A549 (cell line): ENCODE results near the gene MYH13. TPM values are rescaled to one million over a fixed set of nuclear protein-coding genes. Genes with fewer than 3 reads are reported as not detected.
A peak's percentile ranks its signal among the peaks of the same experiment; 100 is the strongest.

ENCODE experiments used
- ATAC-seq, 2 experiments: fragments of 200-7000 bp in 1 of 2; fragments of >200 bp in 1 of 2; cut with Nextera tagmentation in 1 of 2; cut with Tn5 transposase in 1 of 2; 3 replicates each; pipeline versions ENCODE4 v1.8.0 to v1.9.1; 2018 to 2020; ENCODE audit warnings: mild to moderate bottlenecking in 1 of 2, moderate library complexity in 1 of 2
- CTCF ChIA-PET: fragments of 300-600 bp; sonication (Branson Sonifier 250); formaldehyde crosslinking; extraction: SDS; loops from one replicate; lab custom pipeline; 2021; ENCODE audit warnings: antibody characterized with exemption, inconsistent platforms; lab: Yijun Ruan, JAX
- POLR2A ChIA-PET: fragments of 350-600 bp; formaldehyde crosslinking; extraction: SDS; loops from one replicate; lab custom pipeline; 2021; ENCODE audit warnings: antibody characterized with exemption, inconsistent platforms; lab: Yijun Ruan, JAX
- DNase-seq, 2 experiments: peaks; one replicate each; pipeline versions ENCODE4 v3.0.0 to v3.0.0-alpha.2; 2011 to 2016; ENCODE audit warnings: low read depth in 1 of 2, low spot score in 1 of 2
- FAIRE-seq: peaks from 2 replicates; lab custom pipeline; 2011; peaks lifted over from hg19 to GRCh38; lab: Jason Lieb, UNC
- H3K27ac ChIP-seq, 2 experiments: fragments of >200 bp; sonication (Bioruptor Twin); formaldehyde crosslinking; 3 replicates each; pipeline ENCODE4 v1.5.1; 2016 to 2017
- H3K4me1 ChIP-seq: fragments of >200 bp; sonication (Bioruptor Twin); formaldehyde crosslinking; 3 replicates; pipeline ENCODE4 v1.6.1; 2016
- H3K4me2 ChIP-seq: fragments of >200 bp; sonication (Bioruptor Twin); formaldehyde crosslinking; 3 replicates; pipeline ENCODE4 v1.6.1; 2016
- H3K4me3 ChIP-seq: fragments of >200 bp; sonication (Bioruptor Twin); formaldehyde crosslinking; 3 replicates; pipeline ENCODE4 v1.5.1; 2016
- H3K9me3 ChIP-seq: fragments of >200 bp; sonication (Bioruptor Twin); formaldehyde crosslinking; 3 replicates; pipeline ENCODE4 v1.6.1; 2016
- GATA3 ChIP-seq: IDR thresholded peaks from 2 replicates; pipeline ENCODE4 v1.6.1; 2012; ENCODE audit warnings: borderline replicate concordance
- KDM1A ChIP-seq: fragments of 200-600 bp; sonication (generic); IDR thresholded peaks from 2 replicates; pipeline ENCODE4 v1.6.1; 2016; ENCODE audit warnings: low read depth, mild to moderate bottlenecking
- REST ChIP-seq: fragments of 200-600 bp; sonication (generic); IDR thresholded peaks from 2 replicates; pipeline ENCODE4 v1.6.1; 2016; ENCODE audit warnings: antibody characterized with exemption, mild to moderate bottlenecking, moderate library complexity
- whole genome bisulfite sequencing: methylation state at CpG from one replicate; pipeline ENCODE4 v1.1.6; 2017; ENCODE audit errors: missing lambda C conversion rate; 5-methylcytosine and 5-hydroxymethylcytosine counted together
- polyA plus RNA-seq, 4 experiments: library from polyadenylated mRNA; depleted of rRNA in 3 of 4; stranded (reverse); fragments of >200 nt; fragmentation: RNase III in 1 of 4; extraction: RNeasy Plus Mini Kit Qiagen cat#74134 plus additional on column Dnase treatment in 1 of 4; gene quantifications; 2 replicates in 3 of 4; 3 replicates in 1 of 4; pipeline ENCODE4 v1.2.3, GENCODE V29; 2011 to 2017

Gene MYH13
- polyA plus RNA-seq, 2 of the 4 experiments (the other 2 are of a cell fraction), result not detected

GRCh38 chr17:10251212-10251948 lies 121.4 kb downstream of the MYH13 start:
- POLR2A ChIA-PET, result no interaction called here
- no peak overlapping the region for H3K4me2 ChIP-seq
- no peak for TF ChIP-seq GATA3
- TF ChIP-seq KDM1A, result no peak
- peak; percentile 65; the same call in 1 of the 2 replicates for TF ChIP-seq REST
- no peaks in the 10 kb centered on the region for H3K4me1 ChIP-seq
- ATAC-seq (0 out of 6 replicates have a peak, but pooled peaks of 1 of the 2 experiments have one; percentile 19), DNase-seq (no peak), FAIRE-seq (no peak)
- CTCF ChIA-PET, result no interaction called here
- H3K27ac ChIP-seq, result no peak overlapping the region
- WGBS, result 32% methylated on average over 11 of the region's 11 CpGs
- H3K9me3 ChIP-seq, result no peaks in the 10 kb centered on the region
- H3K4me3 ChIP-seq, result no peak overlapping the region

Other genes starting within 250 kb of the MYH13 start
- 1.5 and 1.6 TPM in 2 replicates for gene GAS7, start 174.4 kb downstream of the MYH13 start, polyA plus RNA-seq (2011; rRNA removed)
- 1.2 to 1.4 TPM (median 1.3 TPM) in 3 replicates for gene GAS7, start 174.4 kb downstream of the MYH13 start, polyA plus RNA-seq (2017; fragmentation: RNase III; extraction: RNeasy Plus Mini Kit Qiagen cat#74134 plus additional on column Dnase treatment)
- gene MYH8, start 48.9 kb upstream of the MYH13 start, polyA plus RNA-seq (2011; rRNA removed), result not detected in 2 replicates
- not detected in 3 replicates for gene MYH8, start 48.9 kb upstream of the MYH13 start, polyA plus RNA-seq (2017; fragmentation: RNase III; extraction: RNeasy Plus Mini Kit Qiagen cat#74134 plus additional on column Dnase treatment)
- not detected in 2 replicates for gene MYH4, start 96.6 kb upstream of the MYH13 start, polyA plus RNA-seq (2011; rRNA removed)
- not detected in 3 replicates for gene MYH4, start 96.6 kb upstream of the MYH13 start, polyA plus RNA-seq (2017; fragmentation: RNase III; extraction: RNeasy Plus Mini Kit Qiagen cat#74134 plus additional on column Dnase treatment)
- gene MYH1, start 145.5 kb upstream of the MYH13 start, polyA plus RNA-seq (2011; rRNA removed), result not detected in 2 replicates
- not detected in 3 replicates for gene MYH1, start 145.5 kb upstream of the MYH13 start, polyA plus RNA-seq (2017; fragmentation: RNase III; extraction: RNeasy Plus Mini Kit Qiagen cat#74134 plus additional on column Dnase treatment)
- not detected in 2 replicates for gene MYH2, start 176.7 kb upstream of the MYH13 start, polyA plus RNA-seq (2011; rRNA removed)
- not detected in 3 replicates for gene MYH2, start 176.7 kb upstream of the MYH13 start, polyA plus RNA-seq (2017; fragmentation: RNase III; extraction: RNeasy Plus Mini Kit Qiagen cat#74134 plus additional on column Dnase treatment)